ENCODE results near the gene TMEM250.

DNA sequence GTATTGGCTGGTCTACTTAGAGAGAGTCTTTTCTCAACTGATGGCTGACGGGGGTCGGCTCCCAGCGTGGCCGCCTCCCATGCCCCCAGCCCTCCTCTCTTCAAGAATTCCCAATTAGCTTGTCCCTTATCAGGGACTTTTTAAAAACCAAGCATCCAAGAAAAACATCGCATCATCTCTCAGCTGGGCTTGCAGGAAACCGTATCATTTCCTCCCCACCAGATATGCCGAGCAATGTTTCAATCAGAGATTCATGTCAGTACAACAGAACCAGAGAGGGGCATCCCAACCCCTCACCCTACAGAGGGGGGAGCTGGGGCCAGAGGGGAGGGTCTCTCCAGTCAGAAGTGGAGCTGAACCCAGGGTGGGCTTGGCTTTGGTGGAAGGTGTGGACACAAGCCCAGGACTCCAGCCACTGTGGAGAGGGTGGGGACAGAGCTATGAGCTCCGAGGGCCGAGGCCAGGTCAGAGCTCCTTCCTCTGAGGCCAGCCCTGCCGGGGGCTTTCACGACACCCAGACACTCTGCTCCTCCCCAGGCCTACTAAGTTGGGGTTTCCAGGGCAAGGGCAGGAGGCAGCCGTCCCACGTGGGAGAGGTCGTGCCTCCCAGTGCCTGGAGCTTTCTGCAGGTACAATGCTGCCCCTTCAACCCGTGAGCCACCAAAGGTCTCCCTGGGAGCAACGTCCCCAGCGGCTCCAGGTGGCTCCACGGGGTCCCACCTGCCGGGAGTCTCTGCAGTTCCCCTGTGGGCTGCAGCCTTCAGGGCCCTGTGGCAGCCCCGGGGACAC lies 39.0 kb upstream of the TMEM250 start:
- TF ChIP-seq RAD21 (IDR thresholded peaks at IDR 0.05; ENCODE audit: low read depth) (no peak), YY1 (IDR thresholded peaks at IDR 0.05; ENCODE audit: low read depth) (no peak), CEBPB (IDR thresholded peaks at IDR 0.05) (no peak), REST (IDR thresholded peaks at IDR 0.05; ENCODE audit: low read depth) (no peak), EP300 (IDR thresholded peaks at IDR 0.05; ENCODE audit: borderline replicate concordance) (no peak), NFIC (IDR thresholded peaks at IDR 0.05) (no peak)
- TF ChIP-seq, protein P1, sequence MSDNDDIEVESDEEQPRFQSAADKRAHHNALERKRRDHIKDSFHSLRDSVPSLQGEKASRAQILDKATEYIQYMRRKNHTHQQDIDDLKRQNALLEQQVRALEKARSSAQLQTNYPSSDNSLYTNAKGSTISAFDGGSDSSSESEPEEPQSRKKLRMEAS (IDR thresholded peaks at IDR 0.05): no peak
